Ishikawa (cell line): ENCODE measurements around the gene PCP4.

ENCODE experiments used
- CEBPB ChIP-seq: IDR thresholded peaks from 2 replicates; pipeline ENCODE4 v1.6.1; 2012
- EP300 ChIP-seq: IDR thresholded peaks from 2 replicates; pipeline ENCODE4 v1.6.1; 2012; ENCODE audit warnings: borderline replicate concordance
- TAF1 ChIP-seq: IDR thresholded peaks from 2 replicates; pipeline ENCODE4 v1.6.1; 2012; ENCODE audit warnings: low read depth, mild to moderate bottlenecking
- TF ChIP-seq, protein P1 (sequence below): IDR thresholded peaks from 2 replicates; pipeline ENCODE4 v1.6.1; 2012; ENCODE audit warnings: low read depth, mild to moderate bottlenecking
- TF ChIP-seq, protein P2 (sequence below): IDR thresholded peaks from 2 replicates; pipeline ENCODE4 v1.6.1; 2012

DNA sequence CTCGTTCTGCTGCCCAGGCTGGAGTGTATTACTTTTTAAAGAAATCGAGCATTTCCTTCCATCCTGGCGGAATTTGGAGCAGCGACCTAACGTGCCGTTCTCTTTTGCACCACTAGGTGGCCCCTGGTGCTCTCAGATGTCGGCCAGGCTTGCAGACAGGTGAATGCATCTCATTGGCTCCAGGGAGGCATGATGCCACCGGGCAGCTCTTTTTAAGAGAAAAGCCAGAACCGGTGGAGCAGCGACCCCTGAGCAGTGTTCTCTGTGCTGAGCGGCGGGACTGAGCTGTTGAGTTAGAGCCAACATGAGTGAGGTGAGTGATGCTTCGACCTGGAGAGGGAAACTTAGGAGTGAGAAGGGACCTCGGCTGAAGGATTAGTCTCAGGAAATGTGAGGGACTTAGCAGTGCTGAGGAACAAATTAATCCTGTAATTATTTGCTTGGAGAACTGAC lies at the start of gene PCP4:
- no peak for TF ChIP-seq EP300
- TF ChIP-seq, protein P1, sequence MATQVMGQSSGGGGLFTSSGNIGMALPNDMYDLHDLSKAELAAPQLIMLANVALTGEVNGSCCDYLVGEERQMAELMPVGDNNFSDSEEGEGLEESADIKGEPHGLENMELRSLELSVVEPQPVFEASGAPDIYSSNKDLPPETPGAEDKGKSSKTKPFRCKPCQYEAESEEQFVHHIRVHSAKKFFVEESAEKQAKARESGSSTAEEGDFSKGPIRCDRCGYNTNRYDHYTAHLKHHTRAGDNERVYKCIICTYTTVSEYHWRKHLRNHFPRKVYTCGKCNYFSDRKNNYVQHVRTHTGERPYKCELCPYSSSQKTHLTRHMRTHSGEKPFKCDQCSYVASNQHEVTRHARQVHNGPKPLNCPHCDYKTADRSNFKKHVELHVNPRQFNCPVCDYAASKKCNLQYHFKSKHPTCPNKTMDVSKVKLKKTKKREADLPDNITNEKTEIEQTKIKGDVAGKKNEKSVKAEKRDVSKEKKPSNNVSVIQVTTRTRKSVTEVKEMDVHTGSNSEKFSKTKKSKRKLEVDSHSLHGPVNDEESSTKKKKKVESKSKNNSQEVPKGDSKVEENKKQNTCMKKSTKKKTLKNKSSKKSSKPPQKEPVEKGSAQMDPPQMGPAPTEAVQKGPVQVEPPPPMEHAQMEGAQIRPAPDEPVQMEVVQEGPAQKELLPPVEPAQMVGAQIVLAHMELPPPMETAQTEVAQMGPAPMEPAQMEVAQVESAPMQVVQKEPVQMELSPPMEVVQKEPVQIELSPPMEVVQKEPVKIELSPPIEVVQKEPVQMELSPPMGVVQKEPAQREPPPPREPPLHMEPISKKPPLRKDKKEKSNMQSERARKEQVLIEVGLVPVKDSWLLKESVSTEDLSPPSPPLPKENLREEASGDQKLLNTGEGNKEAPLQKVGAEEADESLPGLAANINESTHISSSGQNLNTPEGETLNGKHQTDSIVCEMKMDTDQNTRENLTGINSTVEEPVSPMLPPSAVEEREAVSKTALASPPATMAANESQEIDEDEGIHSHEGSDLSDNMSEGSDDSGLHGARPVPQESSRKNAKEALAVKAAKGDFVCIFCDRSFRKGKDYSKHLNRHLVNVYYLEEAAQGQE, result no peak
- no peak for TF ChIP-seq TAF1
- TF ChIP-seq CEBPB, result no peak
- TF ChIP-seq, protein P2, sequence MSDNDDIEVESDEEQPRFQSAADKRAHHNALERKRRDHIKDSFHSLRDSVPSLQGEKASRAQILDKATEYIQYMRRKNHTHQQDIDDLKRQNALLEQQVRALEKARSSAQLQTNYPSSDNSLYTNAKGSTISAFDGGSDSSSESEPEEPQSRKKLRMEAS, result no peak
